DND-41 (cell line): ENCODE results near the gene MOB3B.

Experiments
- CTCF ChIP-seq: IDR thresholded peaks from 2 replicates; pipeline ENCODE4 v1.5.1; 2012; ENCODE audit warnings: borderline replicate concordance, low read length, moderate library complexity, mild to moderate bottlenecking; ENCODE audit not compliant: poor library complexity, severe bottlenecking; ENCODE audit errors: extremely low read depth
- EZH2 ChIP-seq: IDR thresholded peaks from 3 replicates; pipeline ENCODE4 v1.6.1; 2012; ENCODE audit warnings: borderline replicate concordance, low read depth, mild to moderate bottlenecking, moderate library complexity, low read length, inconsistent platforms; ENCODE audit not compliant: severe bottlenecking

GRCh38 chr9:27352457-27353165, 177.0 kb downstream of the MOB3B start:
- TF ChIP-seq CTCF: no peak
- TF ChIP-seq EZH2: no peak
